ENCODE results near the gene LRRC39. TPM values are rescaled to one million over a fixed set of nuclear protein-coding genes. Genes with fewer than 3 reads are reported as not detected.
"Not testable (repeated sequence)": the region's sequence is repeated elsewhere in the genome, so short reads cannot be mapped to it uniquely, and the experiment has no call there.

LRRC39 gene
- polyA plus RNA-seq, 1 experiment = 0.28 TPM

DNA sequence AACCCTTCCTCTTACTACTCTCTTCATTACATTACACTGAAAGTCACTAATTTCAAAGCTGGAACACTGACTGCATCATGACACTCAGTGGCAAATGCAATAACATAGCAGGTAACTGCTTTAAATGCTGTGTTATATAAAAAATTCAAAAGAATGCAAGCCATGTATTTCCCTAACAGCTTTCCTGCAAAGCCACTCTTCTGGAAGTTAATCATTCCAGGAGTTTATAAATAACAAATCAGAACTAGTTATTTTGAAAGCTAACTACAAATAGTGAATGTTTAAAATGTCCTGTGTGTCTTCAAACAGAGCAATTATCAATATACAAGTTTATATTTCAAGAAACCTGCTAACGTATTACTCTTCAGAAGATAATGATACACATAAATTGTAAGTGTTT, 37.0 kb upstream of the LRRC39 start:
- ChIA-PET POLR2A (no interaction called here), CTCF (no interaction called here)
- DNase-seq (ENCODE audit: low read depth) = no peak

GRCh38 chr1:100213141-100213540, 35.1 kb upstream of the LRRC39 start:
- POLR2A ChIA-PET = no interaction called here
- H3K27me3 ChIP-seq (ENCODE audit: control insufficient read depth, insufficient read depth, low read length) = no peaks in the 10 kb centered on the region
- no peak overlapping the region for H3K4me3 ChIP-seq (ENCODE audit: low read depth, low read length)
- H3K36me3 ChIP-seq (ENCODE audit: control insufficient read depth, insufficient read depth, low read length) = peaks cover 10% of the 10 kb centered on the region
- CTCF ChIA-PET = no interaction called here
- TF ChIP-seq, protein P1, sequence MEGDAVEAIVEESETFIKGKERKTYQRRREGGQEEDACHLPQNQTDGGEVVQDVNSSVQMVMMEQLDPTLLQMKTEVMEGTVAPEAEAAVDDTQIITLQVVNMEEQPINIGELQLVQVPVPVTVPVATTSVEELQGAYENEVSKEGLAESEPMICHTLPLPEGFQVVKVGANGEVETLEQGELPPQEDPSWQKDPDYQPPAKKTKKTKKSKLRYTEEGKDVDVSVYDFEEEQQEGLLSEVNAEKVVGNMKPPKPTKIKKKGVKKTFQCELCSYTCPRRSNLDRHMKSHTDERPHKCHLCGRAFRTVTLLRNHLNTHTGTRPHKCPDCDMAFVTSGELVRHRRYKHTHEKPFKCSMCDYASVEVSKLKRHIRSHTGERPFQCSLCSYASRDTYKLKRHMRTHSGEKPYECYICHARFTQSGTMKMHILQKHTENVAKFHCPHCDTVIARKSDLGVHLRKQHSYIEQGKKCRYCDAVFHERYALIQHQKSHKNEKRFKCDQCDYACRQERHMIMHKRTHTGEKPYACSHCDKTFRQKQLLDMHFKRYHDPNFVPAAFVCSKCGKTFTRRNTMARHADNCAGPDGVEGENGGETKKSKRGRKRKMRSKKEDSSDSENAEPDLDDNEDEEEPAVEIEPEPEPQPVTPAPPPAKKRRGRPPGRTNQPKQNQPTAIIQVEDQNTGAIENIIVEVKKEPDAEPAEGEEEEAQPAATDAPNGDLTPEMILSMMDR (IDR thresholded peaks at IDR 0.05; ENCODE audit: insufficient read depth, low read depth, low read length) = no peak
- no peak for DNase-seq (ENCODE audit: low read depth)

More for the DNA sequence above, 37.0 kb upstream of the LRRC39 start:
- TF ChIP-seq, protein P1 (IDR thresholded peaks at IDR 0.05; ENCODE audit: insufficient read depth, low read depth, low read length) = no peak
- Histone ChIP-seq H3K36me3 (ENCODE audit: control insufficient read depth, insufficient read depth, low read length) (peaks cover 10% of the 10 kb centered on the region), H3K27me3 (ENCODE audit: control insufficient read depth, insufficient read depth, low read length) (no peaks in the 10 kb centered on the region), H3K4me3 (ENCODE audit: low read depth, low read length) (no peak overlapping the region)

GRCh38 chr1:100206301-100206700, 28.2 kb upstream of the LRRC39 start:
- ChIA-PET POLR2A (no interaction called here), CTCF (no interaction called here)
- H3K4me3 ChIP-seq (ENCODE audit: low read depth, low read length) = no peak overlapping the region
- no peaks in the 10 kb centered on the region; the same call in 1 of the 2 replicates for H3K36me3 ChIP-seq (ENCODE audit: control insufficient read depth, insufficient read depth, low read length)
- H3K27me3 ChIP-seq (ENCODE audit: control insufficient read depth, insufficient read depth, low read length) = no peaks in the 10 kb centered on the region
- no peak for DNase-seq (ENCODE audit: low read depth)
- TF ChIP-seq, protein P1 (IDR thresholded peaks at IDR 0.05; ENCODE audit: insufficient read depth, low read depth, low read length) = no peak

GRCh38 chr1:100205593-100205992, 27.5 kb upstream of the LRRC39 start:
- H3K36me3 ChIP-seq (ENCODE audit: control insufficient read depth, insufficient read depth, low read length); H3K4me3 ChIP-seq (ENCODE audit: low read depth, low read length); POLR2A ChIA-PET; CTCF ChIA-PET; DNase-seq (ENCODE audit: low read depth); H3K27me3 ChIP-seq (ENCODE audit: control insufficient read depth, insufficient read depth, low read length): not testable (repeated sequence)

DNA sequence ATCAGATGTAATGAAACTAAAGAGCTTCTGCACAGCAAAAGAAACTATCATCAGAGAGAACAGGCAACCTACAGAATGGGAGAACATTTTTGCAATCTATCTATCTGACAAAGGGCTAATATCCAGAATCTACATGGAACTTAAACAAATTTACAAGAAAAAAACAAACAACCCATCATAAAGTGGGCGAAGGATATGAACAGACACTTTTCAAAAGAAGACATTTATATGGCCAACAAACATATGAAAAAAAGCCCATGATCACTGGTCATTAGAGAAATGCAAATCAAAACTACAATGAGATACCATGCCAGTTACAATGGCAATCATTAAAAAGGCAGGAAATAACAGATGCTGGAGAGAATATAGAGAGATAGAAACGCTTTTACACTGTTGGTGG, 27.0 kb upstream of the LRRC39 start:
- DNase-seq (ENCODE audit: low read depth); POLR2A ChIA-PET; H3K4me3 ChIP-seq (ENCODE audit: low read depth, low read length); H3K36me3 ChIP-seq (ENCODE audit: control insufficient read depth, insufficient read depth, low read length); H3K27me3 ChIP-seq (ENCODE audit: control insufficient read depth, insufficient read depth, low read length): not testable (repeated sequence)
- CTCF ChIA-PET = interaction anchor here (0.6 kb wide), 1 partner anchor 639 kb away, joined by 3 read pairs; no protein-coding TSS in a partner anchor

- H3K36me3 ChIP-seq (ENCODE audit: control insufficient read depth, insufficient read depth, low read length); H3K27me3 ChIP-seq (ENCODE audit: control insufficient read depth, insufficient read depth, low read length); DNase-seq (ENCODE audit: low read depth); H3K4me3 ChIP-seq (ENCODE audit: low read depth, low read length); POLR2A ChIA-PET: not testable (repeated sequence)
- CTCF ChIA-PET = interaction anchor here (1.4 kb wide), 1 partner anchor 10 kb away, joined by 3 read pairs; no protein-coding TSS in a partner anchor
Measured at GRCh38 chr1:100202703-100203102, 24.6 kb upstream of the LRRC39 start.

- CTCF ChIA-PET = interaction anchor here (1.3 kb wide), 1 partner anchor 12 kb away, joined by 5 read pairs; no protein-coding TSS in a partner anchor
- H3K27me3 ChIP-seq (ENCODE audit: control insufficient read depth, insufficient read depth, low read length); DNase-seq (ENCODE audit: low read depth); H3K4me3 ChIP-seq (ENCODE audit: low read depth, low read length); POLR2A ChIA-PET; H3K36me3 ChIP-seq (ENCODE audit: control insufficient read depth, insufficient read depth, low read length): not testable (repeated sequence)
Measured at GRCh38 chr1:100200060-100200459, 22.0 kb upstream of the LRRC39 start.
